ENCODE data around the gene SWAP70. TPM values are rescaled to one million over a fixed set of nuclear protein-coding genes. Genes with fewer than 3 reads are reported as not detected.

SWAP70 gene
- 70.7 and 73.1 TPM in 2 replicates for polyA plus RNA-seq (2013)

DNA sequence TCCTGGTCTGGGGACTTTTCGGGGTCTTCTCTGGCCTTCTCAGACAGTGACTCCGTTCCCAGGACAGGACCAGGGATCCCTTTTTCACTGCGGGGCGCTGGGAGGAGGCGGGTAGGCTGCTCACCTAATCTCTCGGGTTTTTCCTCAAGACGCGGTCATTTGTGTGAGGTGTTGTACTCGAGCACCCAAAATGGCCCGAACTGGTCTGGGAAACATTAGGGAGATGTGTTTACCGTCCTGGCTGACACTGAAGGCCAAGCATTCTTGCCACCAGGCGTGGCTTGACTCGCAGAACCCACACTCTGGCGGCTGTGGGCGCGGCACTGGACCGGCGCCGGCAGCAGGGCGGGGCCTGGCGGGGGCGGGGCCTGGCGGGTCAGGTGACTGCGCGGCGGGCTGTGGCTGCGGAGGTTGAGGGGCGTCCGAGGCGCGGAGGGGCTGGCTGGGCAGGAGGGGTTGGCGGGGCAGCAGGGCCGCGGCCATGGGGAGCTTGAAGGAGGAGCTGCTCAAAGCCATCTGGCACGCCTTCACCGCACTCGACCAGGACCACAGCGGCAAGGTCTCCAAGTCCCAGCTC lies at the start of gene SWAP70:
Gene SWAP70 (plus strand): TSS at position 379 of the 577 bp plus-strand sequence. CDS start 103 bp downstream, at position 482.
- Histone ChIP-seq H3K36me3 (ENCODE audit: control insufficient read depth in 1 of 2, insufficient read depth in 2 of 2, low read length in 2 of 2) (peaks cover 0 to 3% of the 10 kb centered on the region in 2 experiments), H3K9me3 (ENCODE audit: insufficient read depth, low read depth, low read length) (peaks cover 1% of the 10 kb centered on the region), H3K27ac (ENCODE audit: low read depth, low read length) (peak within 1 kb of the TSS; percentile 70), H3K4ac (ENCODE audit: low read depth, low read length) (peak within 1 kb of the TSS; percentile 85), H3K27me3 (ENCODE audit: insufficient read depth, low read length) (no peaks in the 10 kb centered on the region), H2AFZ (ENCODE audit: insufficient read depth, low read length, poor library complexity) (peak within 1 kb of the TSS; percentile 98), H2BK120ac (ENCODE audit: insufficient read depth, low read length, poor library complexity) (peak within 1 kb of the TSS; percentile 87), H2AK5ac (ENCODE audit: low read length) (peak within 1 kb of the TSS; percentile 13), H4K8ac (ENCODE audit: low read depth, low read length) (peak within 1 kb of the TSS; percentile 97), H3K23ac (ENCODE audit: low read length) (no peak within 1 kb of the TSS), H3K4me2 (ENCODE audit: low read length) (peak within 1 kb of the TSS; percentile 78), H2BK12ac (ENCODE audit: low read length) (peak within 1 kb of the TSS; percentile 94), H3K18ac (ENCODE audit: low read length) (peak within 1 kb of the TSS; percentile 86), H3K79me2 (ENCODE audit: control insufficient read depth, insufficient read depth, low read length, poor library complexity) (peaks cover 18% of the 10 kb centered on the region), H4K91ac (ENCODE audit: low read depth, low read length) (peak within 1 kb of the TSS; percentile 89), H3K4me1 (ENCODE audit: control insufficient read depth in 1 of 2, insufficient read depth in 2 of 2, low read length in 2 of 2) (peaks cover 4 to 5% of the 10 kb centered on the region in 2 experiments), H3K14ac (ENCODE audit: low read length) (peak within 1 kb of the TSS; percentile 92), H4K12ac (ENCODE audit: low read depth, low read length) (peak within 1 kb of the TSS; percentile 91), H3K9ac (ENCODE audit: low read length) (peak within 1 kb of the TSS; percentile 92), H3K4me3 (ENCODE audit: low read depth, low read length) (peak within 1 kb of the TSS; percentile 93), H2BK5ac (ENCODE audit: low read depth, low read length, poor library complexity) (peak within 1 kb of the TSS; percentile 94), H3K79me1 (ENCODE audit: low read length) (peaks cover 14% of the 10 kb centered on the region)
- DNase-seq = peak; percentile 90 to 95
- no CpG with 5 or more reads among the region's 38 CpGs for WGBS (ENCODE audit: extremely low coverage, insufficient coverage, insufficient read length)

DNA sequence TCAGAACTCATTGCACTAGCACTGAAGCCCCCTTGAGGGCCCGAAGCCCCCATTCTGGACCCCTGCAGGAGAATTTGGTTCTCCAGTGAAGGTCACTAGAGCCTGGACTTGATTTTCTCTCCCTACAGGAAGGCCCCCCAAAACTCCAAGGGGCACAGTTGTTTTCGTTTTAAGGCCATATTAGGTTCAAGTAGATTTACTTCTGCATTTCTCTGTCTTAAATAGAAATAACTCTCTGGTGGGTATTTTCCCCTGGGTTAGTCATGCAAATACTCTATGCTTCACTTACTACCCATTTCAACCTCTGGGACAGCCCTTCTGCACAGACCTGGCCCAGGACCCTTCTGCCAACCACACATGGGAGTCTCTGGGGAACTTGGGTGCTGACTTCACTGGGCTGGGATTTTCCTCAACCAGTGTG lies 48.8 kb upstream of the SWAP70 start:
- peak overlapping the region; percentile 68 for H2BK120ac ChIP-seq (ENCODE audit: insufficient read depth, low read length, poor library complexity)

DNA sequence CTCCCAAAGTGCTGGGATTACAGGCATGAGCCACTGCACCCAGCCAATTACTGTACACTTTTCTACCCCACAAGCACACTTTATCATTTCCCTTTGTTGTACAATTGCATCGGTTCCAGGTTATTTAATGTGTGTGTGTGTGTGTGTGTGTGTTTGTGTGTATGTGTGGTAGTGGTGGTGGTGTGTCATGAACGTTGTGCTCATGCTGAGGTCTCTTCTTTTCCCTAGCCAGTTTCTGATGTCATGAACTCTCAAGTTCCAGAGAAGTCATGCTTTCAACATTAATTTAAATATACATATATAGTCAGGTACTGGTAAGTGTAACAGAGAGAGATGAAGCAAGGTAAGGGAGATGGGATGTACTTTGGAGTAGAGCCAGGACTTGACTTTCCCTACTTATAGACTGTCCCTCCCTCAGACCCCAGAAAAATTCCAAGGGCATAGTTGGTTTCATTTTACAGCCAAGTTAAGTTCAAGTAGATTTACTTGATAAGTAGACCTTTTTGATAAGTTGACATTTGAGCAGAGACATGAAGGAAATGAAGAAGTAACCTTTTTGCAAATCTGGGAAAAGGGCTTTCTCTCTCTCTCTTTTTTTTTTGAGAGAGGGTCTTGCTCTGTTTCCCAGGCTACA lies 47.7 kb upstream of the SWAP70 start:
- no peak overlapping the region for H4K8ac ChIP-seq (ENCODE audit: low read depth, low read length)
- H3K36me3 ChIP-seq (ENCODE audit: control insufficient read depth in 1 of 2, insufficient read depth in 2 of 2, low read length in 2 of 2) = no peaks in the 10 kb centered on the region
- H3K79me1 ChIP-seq (ENCODE audit: low read length) = peaks cover 17% of the 10 kb centered on the region
- H2AFZ ChIP-seq (ENCODE audit: insufficient read depth, low read length, poor library complexity) = no peak overlapping the region
- no peak for DNase-seq
- no peak overlapping the region for H3K4me2 ChIP-seq (ENCODE audit: low read length)
- no peak overlapping the region for H3K9ac ChIP-seq (ENCODE audit: low read length)
- no peak overlapping the region for H2BK12ac ChIP-seq (ENCODE audit: low read length)
- no peak overlapping the region for H3K27ac ChIP-seq (ENCODE audit: low read depth, low read length)
- peaks cover 4 to 6% of the 10 kb centered on the region in 2 experiments for H3K4me1 ChIP-seq (ENCODE audit: control insufficient read depth in 1 of 2, insufficient read depth in 2 of 2, low read length in 2 of 2)
- H3K79me2 ChIP-seq (ENCODE audit: control insufficient read depth, insufficient read depth, low read length, poor library complexity) = peaks cover 10% of the 10 kb centered on the region
- H3K23ac ChIP-seq (ENCODE audit: low read length) = no peak overlapping the region
- H3K4me3 ChIP-seq (ENCODE audit: low read depth, low read length) = no peak overlapping the region
- no peaks in the 10 kb centered on the region for H3K9me3 ChIP-seq (ENCODE audit: insufficient read depth, low read depth, low read length)
- H4K91ac ChIP-seq (ENCODE audit: low read depth, low read length) = no peak overlapping the region
- no peaks in the 10 kb centered on the region for H3K27me3 ChIP-seq (ENCODE audit: insufficient read depth, low read length)
- WGBS (ENCODE audit: extremely low coverage, insufficient coverage, insufficient read length) = no CpG with 5 or more reads among the region's 2 CpGs
- H2BK5ac ChIP-seq (ENCODE audit: low read depth, low read length, poor library complexity) = no peak overlapping the region
- no peak overlapping the region for H3K18ac ChIP-seq (ENCODE audit: low read length)
- H3K14ac ChIP-seq (ENCODE audit: low read length) = no peak overlapping the region
- H4K12ac ChIP-seq (ENCODE audit: low read depth, low read length) = no peak overlapping the region
- no peak overlapping the region for H2AK5ac ChIP-seq (ENCODE audit: low read length)
- H3K4ac ChIP-seq (ENCODE audit: low read depth, low read length) = no peak overlapping the region
- H2BK120ac ChIP-seq (ENCODE audit: insufficient read depth, low read length, poor library complexity) = no peak overlapping the region

More for the DNA sequence above, 48.8 kb upstream of the SWAP70 start:
- Histone ChIP-seq H3K79me1 (ENCODE audit: low read length) (peaks cover 17% of the 10 kb centered on the region), H3K4ac (ENCODE audit: low read depth, low read length) (no peak overlapping the region), H3K14ac (ENCODE audit: low read length) (no peak overlapping the region), H3K4me1 (ENCODE audit: control insufficient read depth in 1 of 2, insufficient read depth in 2 of 2, low read length in 2 of 2) (peaks cover 4 to 6% of the 10 kb centered on the region in 2 experiments), H3K27me3 (ENCODE audit: insufficient read depth, low read length) (no peaks in the 10 kb centered on the region), H3K9me3 (ENCODE audit: insufficient read depth, low read depth, low read length) (no peaks in the 10 kb centered on the region), H3K23ac (ENCODE audit: low read length) (no peak overlapping the region), H4K91ac (ENCODE audit: low read depth, low read length) (no peak overlapping the region), H2BK5ac (ENCODE audit: low read depth, low read length, poor library complexity) (no peak overlapping the region), H2AFZ (ENCODE audit: insufficient read depth, low read length, poor library complexity) (no peak overlapping the region), H2AK5ac (ENCODE audit: low read length) (no peak overlapping the region), H3K27ac (ENCODE audit: low read depth, low read length) (no peak overlapping the region), H3K9ac (ENCODE audit: low read length) (no peak overlapping the region), H3K18ac (ENCODE audit: low read length) (no peak overlapping the region), H4K12ac (ENCODE audit: low read depth, low read length) (no peak overlapping the region), H3K79me2 (ENCODE audit: control insufficient read depth, insufficient read depth, low read length, poor library complexity) (peaks cover 10% of the 10 kb centered on the region), H4K8ac (ENCODE audit: low read depth, low read length) (no peak overlapping the region), H3K4me2 (ENCODE audit: low read length) (no peak overlapping the region), H3K4me3 (ENCODE audit: low read depth, low read length) (no peak overlapping the region), H3K36me3 (ENCODE audit: control insufficient read depth in 1 of 2, insufficient read depth in 2 of 2, low read length in 2 of 2) (no peaks in the 10 kb centered on the region), H2BK12ac (ENCODE audit: low read length) (peak overlapping the region; percentile 20)
- WGBS (ENCODE audit: extremely low coverage, insufficient coverage, insufficient read length) = no CpG with 5 or more reads among the region's 2 CpGs
- DNase-seq = peak; percentile 24 to 45

DNA sequence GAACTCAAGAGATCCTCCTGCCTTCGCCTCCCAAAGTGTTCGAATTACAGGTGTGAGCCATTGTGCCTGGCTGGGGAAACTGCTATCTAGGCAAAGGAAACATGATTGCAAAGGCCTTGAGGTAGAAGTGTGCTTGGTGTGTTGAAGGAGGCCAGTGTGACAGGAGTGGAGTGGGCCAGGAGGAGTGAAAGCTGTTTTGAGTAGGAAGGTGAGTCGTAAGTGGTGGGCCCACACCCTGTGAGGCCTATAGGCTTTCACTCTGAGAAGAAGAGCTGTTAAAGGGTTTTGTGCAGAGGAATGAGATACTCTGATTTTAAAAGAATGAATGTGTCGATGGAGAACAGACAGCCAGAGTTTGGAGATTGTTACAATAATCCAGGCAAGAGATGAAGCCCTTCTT lies 47.0 kb upstream of the SWAP70 start:
- peaks cover 17% of the 10 kb centered on the region for H3K79me1 ChIP-seq (ENCODE audit: low read length)
- no peaks in the 10 kb centered on the region for H3K36me3 ChIP-seq (ENCODE audit: control insufficient read depth in 1 of 2, insufficient read depth in 2 of 2, low read length in 2 of 2)
- H3K27me3 ChIP-seq (ENCODE audit: insufficient read depth, low read length) = no peaks in the 10 kb centered on the region
- peak overlapping the region; percentile 51 for H4K91ac ChIP-seq (ENCODE audit: low read depth, low read length)
- H3K79me2 ChIP-seq (ENCODE audit: control insufficient read depth, insufficient read depth, low read length, poor library complexity) = peaks cover 10% of the 10 kb centered on the region
- H3K9me3 ChIP-seq (ENCODE audit: insufficient read depth, low read depth, low read length) = no peaks in the 10 kb centered on the region
- H3K18ac ChIP-seq (ENCODE audit: low read length) = peak overlapping the region; percentile 57
- H3K23ac ChIP-seq (ENCODE audit: low read length) = no peak overlapping the region
- no peak overlapping the region for H3K27ac ChIP-seq (ENCODE audit: low read depth, low read length)
- H2AFZ ChIP-seq (ENCODE audit: insufficient read depth, low read length, poor library complexity) = no peak overlapping the region
- H4K8ac ChIP-seq (ENCODE audit: low read depth, low read length) = no peak overlapping the region
- no peak overlapping the region for H3K4me3 ChIP-seq (ENCODE audit: low read depth, low read length)
- H4K12ac ChIP-seq (ENCODE audit: low read depth, low read length) = no peak overlapping the region
- H3K14ac ChIP-seq (ENCODE audit: low read length) = peak overlapping the region; percentile 53
- H3K9ac ChIP-seq (ENCODE audit: low read length) = no peak overlapping the region
- no peak overlapping the region for H3K4me2 ChIP-seq (ENCODE audit: low read length)
- H2BK5ac ChIP-seq (ENCODE audit: low read depth, low read length, poor library complexity) = peak overlapping the region; percentile 39
- peaks cover 4 to 6% of the 10 kb centered on the region in 2 experiments for H3K4me1 ChIP-seq (ENCODE audit: control insufficient read depth in 1 of 2, insufficient read depth in 2 of 2, low read length in 2 of 2)
- no CpG with 5 or more reads among the region's 4 CpGs for WGBS (ENCODE audit: extremely low coverage, insufficient coverage, insufficient read length)
- no peak overlapping the region for H2BK12ac ChIP-seq (ENCODE audit: low read length)
- peak overlapping the region; percentile 68 for H2AK5ac ChIP-seq (ENCODE audit: low read length)
- peak overlapping the region; percentile 88 for H2BK120ac ChIP-seq (ENCODE audit: insufficient read depth, low read length, poor library complexity)
- no peak for DNase-seq
- peak overlapping the region; percentile 47 for H3K4ac ChIP-seq (ENCODE audit: low read depth, low read length)
